HG03571 (cell line): ENCODE measurements around the gene TTBK2.

Source experiments
- ATAC-seq: cut with Tn5 transposase; IDR thresholded peaks from one replicate; pipeline ENCODE4 v1.9.1; 2021; ENCODE audit not compliant: unreplicated experiment

The TTBK2 gene

GRCh38 chr15:42728972-42729371 lies 191.6 kb downstream of the TTBK2 start:
- ATAC-seq: no peak

DNA sequence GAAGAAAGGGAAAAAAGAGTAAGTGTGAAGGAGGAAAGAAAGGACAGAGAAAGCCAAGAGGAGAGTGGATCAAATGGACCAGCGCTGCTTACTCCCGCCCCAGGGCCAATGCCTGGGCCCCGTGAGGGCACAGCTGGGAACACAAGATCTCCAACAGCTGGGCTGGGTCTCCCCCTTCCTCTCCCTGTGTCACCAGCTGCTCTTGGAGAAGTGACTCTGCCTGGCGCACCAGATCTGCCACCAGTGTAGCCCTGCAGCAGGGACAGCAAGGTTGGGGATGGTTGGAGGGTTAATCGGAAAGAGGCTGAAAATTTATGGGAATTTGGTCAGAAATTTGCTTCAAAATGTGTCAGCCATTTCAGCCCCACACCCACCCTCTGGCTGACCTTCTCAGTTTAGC lies 192.0 kb downstream of the TTBK2 start:
- ATAC-seq: no peak

- ATAC-seq: no peak
These were observed 192.7 kb downstream of the TTBK2 start for GRCh38 chr15:42727750-42728381.

GRCh38 chr15:42726114-42726513 lies 194.5 kb downstream of the TTBK2 start:
- no peak for ATAC-seq

DNA sequence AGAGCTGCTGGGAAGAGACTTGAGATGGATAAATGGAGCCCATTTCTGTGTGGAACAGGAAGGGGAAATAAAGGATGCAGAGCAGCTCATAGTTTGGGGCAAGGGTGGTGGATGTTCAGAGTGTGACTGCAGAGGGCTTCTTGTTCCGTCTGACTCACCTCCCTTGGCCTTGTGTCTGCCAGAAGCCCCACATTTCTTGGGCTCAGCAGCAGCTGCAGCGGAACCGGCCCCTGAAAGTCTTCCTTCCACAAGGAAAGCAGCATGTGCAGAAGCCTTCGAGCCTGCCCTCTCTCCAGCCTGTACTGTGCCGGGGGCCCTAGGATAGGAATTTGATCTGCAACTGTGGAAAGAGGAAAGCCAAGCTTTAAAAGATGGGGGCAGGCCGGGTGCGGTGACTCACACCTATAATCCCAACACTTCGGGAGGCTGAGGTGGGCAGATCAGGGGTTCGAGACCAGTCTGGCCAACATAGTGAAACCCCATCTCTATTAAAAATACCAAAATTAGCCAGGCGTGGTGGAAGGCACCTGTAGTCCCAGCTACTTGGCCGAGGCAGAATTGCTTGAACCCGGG lies 195.2 kb downstream of the TTBK2 start:
- ATAC-seq: no peak

DNA sequence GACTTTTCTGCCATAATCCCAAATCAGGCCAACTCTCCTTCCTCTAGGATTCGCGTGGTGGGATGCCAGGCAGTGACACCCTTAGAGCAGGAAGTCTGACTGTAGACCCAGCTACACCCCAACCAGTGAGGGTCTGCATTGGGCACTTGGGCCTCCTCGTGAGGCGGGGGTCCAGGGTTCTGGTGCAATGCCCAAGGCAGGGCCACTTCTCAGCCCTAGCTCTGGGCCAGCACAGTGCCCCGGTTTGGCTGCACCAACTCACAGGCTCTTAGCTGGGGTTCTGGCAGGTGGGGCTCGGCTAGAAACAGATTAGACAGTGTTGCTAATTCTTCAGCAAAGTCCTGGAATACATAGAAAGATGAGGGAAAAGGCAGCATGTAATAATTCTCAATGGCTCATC lies 196.3 kb downstream of the TTBK2 start:
- no peak for ATAC-seq

DNA sequence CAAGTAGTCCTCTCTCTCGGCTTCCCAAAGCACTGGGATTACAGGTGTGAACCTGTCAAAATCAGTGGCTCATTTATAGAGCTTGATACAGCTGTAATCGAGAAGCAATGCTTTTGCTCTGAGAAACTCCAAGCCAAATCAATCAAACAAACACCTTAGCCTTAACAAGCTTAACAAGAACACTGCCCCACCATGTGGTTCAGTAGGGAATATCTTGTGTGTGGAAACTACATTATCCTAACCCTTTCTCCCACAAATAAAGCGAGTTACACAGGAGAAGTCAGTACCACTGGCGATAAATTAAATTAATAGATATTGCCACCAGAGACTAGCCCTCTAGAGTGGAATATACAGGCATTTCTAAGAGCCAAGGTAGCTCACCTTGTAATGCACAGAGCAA lies 197.5 kb downstream of the TTBK2 start:
- ATAC-seq: no peak

DNA sequence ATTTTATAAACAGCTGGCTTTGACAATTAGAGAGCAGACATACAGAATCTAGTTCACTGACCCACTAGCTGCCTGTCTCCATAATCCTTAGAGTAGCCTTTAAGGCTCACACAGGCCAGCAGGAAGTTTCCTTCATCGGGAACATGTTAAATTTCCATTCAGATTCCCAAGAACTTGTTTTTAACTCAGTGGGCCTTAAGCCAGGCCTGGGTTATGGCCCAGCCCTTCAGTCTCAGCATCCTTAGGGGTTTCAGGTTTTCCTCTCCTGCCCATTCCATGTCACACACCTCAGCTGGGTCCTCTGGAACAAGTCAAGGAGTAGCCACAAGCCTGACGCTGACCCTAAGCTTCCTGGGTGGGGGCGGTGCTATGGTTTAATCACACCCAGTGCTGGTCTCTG lies 198.7 kb downstream of the TTBK2 start:
- no peak for ATAC-seq

DNA sequence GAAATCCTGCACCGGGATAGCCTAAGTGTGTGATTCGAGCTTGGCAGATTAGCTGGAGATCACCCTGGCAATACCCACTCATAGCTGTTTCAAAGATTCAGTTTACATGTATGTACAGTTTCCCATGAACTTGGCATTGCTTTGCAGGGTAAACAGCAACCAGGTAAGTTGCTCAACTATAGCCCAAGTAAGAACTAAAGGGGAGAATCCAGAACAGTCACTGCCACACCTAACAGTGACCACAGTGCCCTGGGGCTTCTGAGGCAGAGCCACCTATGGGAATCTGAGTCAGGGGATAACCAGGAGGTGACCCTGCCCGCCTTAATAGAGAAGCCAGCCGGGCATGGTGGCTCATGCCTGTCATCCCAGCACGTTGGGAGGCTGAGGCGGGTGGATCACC lies 199.6 kb downstream of the TTBK2 start:
- no peak for ATAC-seq

DNA sequence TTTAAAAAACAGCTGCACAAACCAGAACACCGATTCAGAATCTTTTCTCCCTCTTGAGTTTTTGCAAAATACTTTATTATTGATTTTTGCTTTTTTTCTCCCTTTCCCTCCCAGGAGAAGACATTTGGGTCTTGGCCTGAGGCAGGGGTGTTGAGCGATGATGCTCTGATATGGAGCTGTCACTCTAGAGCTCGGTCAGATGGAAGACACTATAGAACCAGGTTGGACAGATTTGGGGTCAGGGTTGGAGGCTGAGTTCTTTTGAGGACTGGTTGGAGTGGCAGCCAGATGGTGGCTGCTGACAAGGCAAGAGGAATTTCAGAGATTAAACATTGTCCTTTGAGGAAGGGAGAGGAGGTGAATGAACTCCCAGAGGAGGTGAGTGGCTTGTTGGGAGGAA lies 200.5 kb downstream of the TTBK2 start:
- ATAC-seq: no peak

DNA sequence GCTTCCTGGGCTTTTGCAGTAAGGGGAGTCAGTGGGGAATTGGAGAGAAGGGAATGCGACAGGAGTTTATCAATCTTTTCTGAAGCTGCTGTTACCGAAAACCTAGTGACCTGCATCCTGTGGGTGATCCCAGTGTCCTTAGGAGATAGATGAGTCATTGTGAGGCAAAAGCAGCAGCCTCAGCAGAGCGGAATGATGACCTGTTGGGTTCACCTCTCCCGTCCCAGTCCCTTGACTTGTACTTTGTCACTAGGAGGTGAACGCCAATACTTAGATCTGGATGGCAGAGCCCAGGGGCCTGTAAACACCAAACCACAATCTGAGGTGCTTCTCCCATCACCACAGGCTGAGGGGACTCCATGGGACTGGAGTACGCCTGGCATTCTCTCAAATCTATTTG lies 201.5 kb downstream of the TTBK2 start:
- no peak for ATAC-seq

GRCh38 chr15:42716626-42717025 lies 204.0 kb downstream of the TTBK2 start:
- ATAC-seq: no peak

DNA sequence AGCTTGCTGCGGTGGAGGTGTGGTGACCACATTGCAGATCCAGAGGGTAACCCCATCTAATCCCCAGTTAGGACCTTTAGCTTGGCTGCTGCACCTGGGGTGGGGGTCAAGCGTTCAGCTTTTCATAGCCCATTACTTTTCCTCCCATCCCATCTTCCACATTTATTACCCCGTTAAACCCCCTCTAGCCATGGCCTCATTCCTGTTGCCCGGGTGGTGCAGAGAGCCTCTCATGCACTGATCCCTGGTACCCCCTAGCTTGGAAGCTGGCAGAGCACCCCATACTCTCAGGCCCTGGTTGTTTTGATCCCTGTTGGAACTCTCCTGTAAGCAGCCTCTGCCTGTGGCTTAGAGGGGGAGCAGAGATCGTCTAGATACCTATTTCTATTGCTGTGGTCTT lies 204.5 kb downstream of the TTBK2 start:
- no peak for ATAC-seq

- no peak for ATAC-seq
These were observed 208.0 kb downstream of the TTBK2 start for GRCh38 chr15:42712584-42712983.

DNA sequence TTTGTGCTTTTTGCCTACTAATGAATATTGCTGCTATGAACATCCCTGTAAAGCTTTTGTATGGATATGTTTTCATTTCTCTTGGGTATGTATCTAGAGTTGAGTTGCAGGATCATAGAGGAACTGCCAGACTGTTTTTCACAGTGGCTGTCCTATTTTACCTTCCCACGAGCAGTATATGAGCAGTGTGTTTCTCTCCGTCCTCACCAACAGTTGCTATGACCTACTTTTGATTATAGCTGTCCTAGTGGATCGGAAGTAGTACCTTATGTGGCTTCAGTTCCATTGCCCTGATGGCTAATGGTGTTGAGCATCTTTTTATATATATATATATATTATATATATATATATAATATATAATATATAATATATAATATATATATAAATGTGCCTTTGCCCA lies 208.8 kb downstream of the TTBK2 start:
- ATAC-seq: no peak

DNA sequence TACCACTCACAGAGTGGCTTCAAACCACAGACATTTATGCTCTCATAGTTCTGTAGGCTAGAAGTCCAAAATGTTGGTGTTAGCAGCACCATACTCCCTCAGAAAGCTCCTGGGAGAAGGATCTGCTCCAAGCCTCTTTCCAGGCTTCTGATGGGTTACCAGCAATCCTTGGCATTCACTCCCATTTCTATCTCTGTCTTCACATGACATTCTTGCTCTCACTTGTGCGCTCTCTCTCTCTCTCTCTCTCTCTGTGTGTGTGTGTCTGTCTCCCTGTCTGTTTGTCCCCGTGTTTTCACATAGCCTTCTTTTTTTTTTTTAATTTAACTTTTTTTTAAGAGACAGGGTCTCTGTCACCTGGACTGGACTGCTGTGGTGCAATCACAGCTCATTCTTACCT lies 209.9 kb downstream of the TTBK2 start:
- ATAC-seq: no peak

GRCh38 chr15:42707873-42708544 lies 212.6 kb downstream of the TTBK2 start:
- no peak for ATAC-seq

DNA sequence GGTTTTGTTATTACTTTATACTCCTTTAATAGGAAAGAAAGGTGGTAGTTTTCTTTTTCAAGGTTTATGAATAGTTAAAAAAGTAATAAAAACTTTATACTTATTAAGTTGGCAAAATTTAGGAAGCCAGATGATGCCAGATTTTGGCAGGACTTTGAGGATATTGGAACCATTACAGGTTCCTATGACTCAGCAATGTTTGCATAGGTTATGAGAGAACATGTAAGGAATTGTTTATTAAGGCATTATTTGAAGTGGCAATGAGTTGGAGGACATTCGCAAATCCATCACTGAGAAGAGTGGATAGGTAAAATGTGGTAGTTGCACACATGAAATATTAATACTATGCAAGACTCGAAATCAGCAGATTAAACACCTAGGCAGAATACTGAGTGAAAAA lies 213.5 kb downstream of the TTBK2 start:
- no peak for ATAC-seq

GRCh38 chr15:42705336-42705735 lies 215.2 kb downstream of the TTBK2 start:
- no peak for ATAC-seq

DNA sequence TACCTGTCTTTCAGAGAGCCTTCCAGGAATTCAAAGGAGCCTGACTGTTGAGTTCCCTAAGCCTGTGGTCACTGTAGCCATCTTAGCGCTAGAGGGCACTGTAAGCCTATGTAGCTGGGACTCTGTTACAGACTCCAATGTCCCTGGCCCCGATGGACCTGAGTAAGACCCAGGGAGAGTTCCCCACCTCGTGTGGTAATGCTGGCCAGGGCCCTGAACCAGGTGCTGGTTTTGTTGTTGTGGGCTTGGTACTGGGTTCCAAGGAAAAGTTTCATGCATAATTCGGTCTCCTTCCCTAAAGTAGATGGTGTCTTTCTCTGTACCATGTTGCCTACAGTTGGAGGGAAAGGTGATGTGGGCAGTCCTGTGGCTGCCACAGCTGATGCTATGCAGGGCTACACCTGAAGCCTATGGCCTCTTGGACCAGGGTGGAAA lies 216.1 kb downstream of the TTBK2 start:
- no peak for ATAC-seq

- ATAC-seq: no peak
These were observed 224.0 kb downstream of the TTBK2 start for GRCh38 chr15:42696626-42697025.

GRCh38 chr15:42695527-42696071 lies 225.0 kb downstream of the TTBK2 start:
- no peak for ATAC-seq
